Measurements from ENCODE around the gene IGFLR1. TPM values are rescaled to one million over a fixed set of nuclear protein-coding genes. Genes with fewer than 3 reads are reported as not detected.
A peak's percentile ranks its signal among the peaks of the same experiment; 100 is the strongest.
"Not testable (repeated sequence)": the region's sequence is repeated elsewhere in the genome, so short reads cannot be mapped to it uniquely, and the experiment has no call there.

Gene IGFLR1
- total RNA-seq, 1 donor from 2014 or later = 138 TPM

- H3K9me3 Mint-ChIP-seq = no peaks in the 10 kb centered on the region
- peak overlapping the region; percentile 83 for H3K4me3 Mint-ChIP-seq (ENCODE audit: low read depth)
- peaks cover 21% of the 10 kb centered on the region for H3K4me1 Mint-ChIP-seq (ENCODE audit: low read depth)
- DNase-seq (ENCODE audit: low spot score) = no peak
- intact Hi-C loops (cut with micrococcal nuclease) = loop anchor here (1.0 to 2.0 kb wide), 3 partner anchors 16 to 57 kb away; partner anchors contain the start of genes LIN37 and PROSER3
- no peak overlapping the region for H3K27ac Mint-ChIP-seq
- H3K36me3 Mint-ChIP-seq (ENCODE audit: low read depth) = peaks cover 8% of the 10 kb centered on the region
- no peaks in the 10 kb centered on the region for H3K27me3 Mint-ChIP-seq (ENCODE audit: low read depth)
Observed at GRCh38 chr19:35774274-35775045, 32.2 kb upstream of the IGFLR1 start.

GRCh38 chr19:35773020-35773806, 31.0 kb upstream of the IGFLR1 start:
- no peaks in the 10 kb centered on the region for H3K27me3 Mint-ChIP-seq (ENCODE audit: low read depth)
- intact Hi-C loops (cut with micrococcal nuclease) = no loop called here
- no peak overlapping the region for H3K4me3 Mint-ChIP-seq (ENCODE audit: low read depth)
- no peaks in the 10 kb centered on the region for H3K9me3 Mint-ChIP-seq
- H3K4me1 Mint-ChIP-seq (ENCODE audit: low read depth) = peaks cover 18% of the 10 kb centered on the region
- no peak for DNase-seq (ENCODE audit: low spot score)
- no peak overlapping the region for H3K27ac Mint-ChIP-seq
- peaks cover 12% of the 10 kb centered on the region for H3K36me3 Mint-ChIP-seq (ENCODE audit: low read depth)

GRCh38 chr19:35772362-35772761, 30.1 kb upstream of the IGFLR1 start:
- H3K9me3 Mint-ChIP-seq; H3K27ac Mint-ChIP-seq; H3K4me3 Mint-ChIP-seq (ENCODE audit: low read depth); DNase-seq (ENCODE audit: low spot score); intact Hi-C loops (cut with micrococcal nuclease); H3K27me3 Mint-ChIP-seq (ENCODE audit: low read depth): not testable (repeated sequence)
- Mint-ChIP-seq H3K4me1 (ENCODE audit: low read depth) (peaks cover 18% of the 10 kb centered on the region), H3K36me3 (ENCODE audit: low read depth) (peaks cover 17% of the 10 kb centered on the region)

GRCh38 chr19:35768082-35768421, 25.8 kb upstream of the IGFLR1 start:
- no peak for DNase-seq (ENCODE audit: low spot score)
- Mint-ChIP-seq H3K4me1 (ENCODE audit: low read depth) (no peaks in the 10 kb centered on the region), H3K27ac (no peak overlapping the region), H3K4me3 (ENCODE audit: low read depth) (no peak overlapping the region), H3K36me3 (ENCODE audit: low read depth) (peaks cover 30% of the 10 kb centered on the region), H3K9me3 (no peaks in the 10 kb centered on the region), H3K27me3 (ENCODE audit: low read depth) (no peaks in the 10 kb centered on the region)
- intact Hi-C loops (cut with micrococcal nuclease) = no loop called here

GRCh38 chr19:35767288-35768081, 25.2 kb upstream of the IGFLR1 start:
- no peak overlapping the region for H3K4me3 Mint-ChIP-seq (ENCODE audit: low read depth)
- H3K27me3 Mint-ChIP-seq (ENCODE audit: low read depth) = no peaks in the 10 kb centered on the region
- H3K27ac Mint-ChIP-seq = no peak overlapping the region

GRCh38 chr19:35766571-35767104, 24.4 kb upstream of the IGFLR1 start:
- Mint-ChIP-seq H3K4me1 (ENCODE audit: low read depth) (no peaks in the 10 kb centered on the region), H3K9me3 (no peaks in the 10 kb centered on the region), H3K27me3 (ENCODE audit: low read depth) (no peaks in the 10 kb centered on the region), H3K27ac (no peak overlapping the region), H3K4me3 (ENCODE audit: low read depth) (no peak overlapping the region), H3K36me3 (ENCODE audit: low read depth) (peaks cover 36% of the 10 kb centered on the region)
- intact Hi-C loops (cut with micrococcal nuclease) = no loop called here
- DNase-seq (ENCODE audit: low spot score) = no peak

More at GRCh38 chr19:35767288-35768081, 25.2 kb upstream of the IGFLR1 start:
- Mint-ChIP-seq H3K36me3 (ENCODE audit: low read depth) (peaks cover 30% of the 10 kb centered on the region), H3K9me3 (no peaks in the 10 kb centered on the region), H3K4me1 (ENCODE audit: low read depth) (no peaks in the 10 kb centered on the region)
- intact Hi-C loops (cut with micrococcal nuclease) = no loop called here
- DNase-seq (ENCODE audit: low spot score) = no peak

GRCh38 chr19:35764432-35765315, 22.4 kb upstream of the IGFLR1 start:
- no peak for DNase-seq (ENCODE audit: low spot score)
- Mint-ChIP-seq H3K4me3 (ENCODE audit: low read depth) (no peak overlapping the region), H3K27ac (no peak overlapping the region), H3K27me3 (ENCODE audit: low read depth) (no peaks in the 10 kb centered on the region), H3K9me3 (no peaks in the 10 kb centered on the region), H3K36me3 (ENCODE audit: low read depth) (peaks cover 47% of the 10 kb centered on the region), H3K4me1 (ENCODE audit: low read depth) (peaks cover 3% of the 10 kb centered on the region)
- intact Hi-C loops (cut with micrococcal nuclease) = no loop called here

- no peaks in the 10 kb centered on the region for H3K27me3 Mint-ChIP-seq (ENCODE audit: low read depth)
- H3K4me1 Mint-ChIP-seq (ENCODE audit: low read depth) = peaks cover 18% of the 10 kb centered on the region
- no peaks in the 10 kb centered on the region for H3K9me3 Mint-ChIP-seq
- peaks cover 40% of the 10 kb centered on the region for H3K36me3 Mint-ChIP-seq (ENCODE audit: low read depth)
- no peak overlapping the region for H3K4me3 Mint-ChIP-seq (ENCODE audit: low read depth)
- H3K27ac Mint-ChIP-seq = no peak overlapping the region
- intact Hi-C loops (cut with micrococcal nuclease) = no loop called here
- DNase-seq (ENCODE audit: low spot score) = no peak
Observed at GRCh38 chr19:35760711-35761349, 18.6 kb upstream of the IGFLR1 start.

- Mint-ChIP-seq H3K4me1 (ENCODE audit: low read depth) (peaks cover 21% of the 10 kb centered on the region), H3K27ac (peak overlapping the region; percentile 73), H3K9me3 (no peaks in the 10 kb centered on the region), H3K4me3 (ENCODE audit: low read depth) (peak overlapping the region; percentile 83), H3K27me3 (ENCODE audit: low read depth) (no peaks in the 10 kb centered on the region), H3K36me3 (ENCODE audit: low read depth) (peaks cover 43% of the 10 kb centered on the region)
- intact Hi-C loops (cut with micrococcal nuclease) = loop anchor here (2.0 to 5.0 kb wide), 2 partner anchors 15 to 358 kb away; partner anchors contain the start of genes ARHGAP33 and TBCB
- DNase-seq (ENCODE audit: low spot score) = no peak
Observed at GRCh38 chr19:35759697-35760096, 17.4 kb upstream of the IGFLR1 start.

- peaks cover 48% of the 10 kb centered on the region for H3K36me3 Mint-ChIP-seq (ENCODE audit: low read depth)
- no peaks in the 10 kb centered on the region for H3K9me3 Mint-ChIP-seq
- H3K4me3 Mint-ChIP-seq (ENCODE audit: low read depth) = peak within 1 kb of the TSS; percentile 83
- intact Hi-C loops (cut with micrococcal nuclease) = loop anchor here (1.0 to 5.0 kb wide), 5 partner anchors 10 to 359 kb away; partner anchors contain the start of genes ARHGAP33, LIN37 and TBCB
- DNase-seq (ENCODE audit: low spot score) = peak; percentile 100
- no peaks in the 10 kb centered on the region for H3K27me3 Mint-ChIP-seq (ENCODE audit: low read depth)
- peak within 1 kb of the TSS; percentile 85 for H3K27ac Mint-ChIP-seq
- H3K4me1 Mint-ChIP-seq (ENCODE audit: low read depth) = peaks cover 21% of the 10 kb centered on the region
Observed at GRCh38 chr19:35757749-35758608, 15.7 kb upstream of the IGFLR1 start, which contains the start of gene PROSER3. Gene PROSER3, plus strand, starts transcription at chr19:35758176. Its CDS starts 40 bp downstream, at chr19:35758216.
